ENCODE data around the gene NEURL3. TPM values are rescaled to one million over a fixed set of nuclear protein-coding genes. Genes with fewer than 3 reads are reported as not detected.

Gene NEURL3
- total and polyA plus RNA-seq, 2 donors (not counting 3 experiments of a cell fraction or from before 2014, with no cell fraction given): not detected

- Histone ChIP-seq H4K20me1 (replicated peaks; ENCODE audit: control insufficient read depth, extremely low read depth, insufficient read depth, low read length) (no peaks in the 10 kb centered on the region), H2AFZ (ENCODE audit: low read depth, low read length) (no peak overlapping the region), H3K79me2 (ENCODE audit: control insufficient read depth, insufficient read depth, low read length) (peaks cover 8% of the 10 kb centered on the region), H3K27me3 (ENCODE audit: control insufficient read depth in 2 of 2, insufficient read depth in 2 of 2, low read length in 2 of 2) (no peaks in the 10 kb centered on the region), H3K4me2 (ENCODE audit: insufficient read depth, low read length) (no peak overlapping the region), H3K4me1 (ENCODE audit: control insufficient read depth, extremely low read depth, insufficient read depth, low read length) (no peaks in the 10 kb centered on the region), H3K36me3 (ENCODE audit: control insufficient read depth in 2 of 2, extremely low read depth in 1 of 2, insufficient read depth in 2 of 2, low read length in 2 of 2) (peaks cover 5 to 46% of the 10 kb centered on the region in 2 experiments), H3K27ac (ENCODE audit: insufficient read depth, low read depth, low read length) (no peak overlapping the region), H3K9me3 (replicated peaks; ENCODE audit: control insufficient read depth, insufficient read depth, low read length) (no peaks in the 10 kb centered on the region), H3K9ac (replicated peaks; ENCODE audit: extremely low read depth, insufficient read depth, low read length) (no peak overlapping the region), H3K4me3 (replicated peaks in 1 of 3; ENCODE audit: insufficient read depth in 1 of 3, low read depth in 1 of 3, low read length in 3 of 3) (no peak overlapping the region), H3K9me1 (replicated peaks; ENCODE audit: control insufficient read depth, extremely low read depth, insufficient read depth, low read length) (no peaks in the 10 kb centered on the region)
- FAIRE-seq: no peak
- no TSS peak for BruUV-seq (replicated peaks)
- CTCF ChIA-PET: interaction anchor here (1.3 to 11.6 kb wide), 3 partner anchors 8 to 19 kb away, joined by 5 to 130 read pairs (median 5); partner anchors contain the start of gene ARID5A
- dilution Hi-C loops (cut with MboI; ENCODE audit: extremely low pct_ligation_motif_present, low sequenced_read_pairs) (no loop called here), intact Hi-C loops (cut with micrococcal nuclease) (no loop called here)
- TF ChIP-seq GATA2 (IDR thresholded peaks at IDR 0.05; ENCODE audit: insufficient read depth, insufficient read length, low read depth, low read length) (no peak), EZH2 (IDR thresholded peaks at IDR 0.05; ENCODE audit: borderline replicate concordance, low read depth, low read length, severe bottlenecking) (no peak), JUN (IDR thresholded peaks at IDR 0.05; ENCODE audit: borderline replicate concordance, insufficient read depth, insufficient read length, low read depth) (no peak)
- POLR2A ChIA-PET: no interaction called here
- DNase-seq (ENCODE audit: low read depth, low spot score): no peak
Observed at GRCh38 chr2:96547203-96547641, 42.1 kb upstream of the NEURL3 start.

- Histone ChIP-seq H3K9me1 (replicated peaks; ENCODE audit: control insufficient read depth, extremely low read depth, insufficient read depth, low read length) (no peaks in the 10 kb centered on the region), H3K27ac (ENCODE audit: insufficient read depth, low read depth, low read length) (no peak overlapping the region), H3K27me3 (ENCODE audit: control insufficient read depth in 2 of 2, insufficient read depth in 2 of 2, low read length in 2 of 2) (no peaks in the 10 kb centered on the region), H3K4me2 (ENCODE audit: insufficient read depth, low read length) (no peak overlapping the region), H3K9ac (replicated peaks; ENCODE audit: extremely low read depth, insufficient read depth, low read length) (no peak overlapping the region), H3K4me1 (ENCODE audit: control insufficient read depth, extremely low read depth, insufficient read depth, low read length) (no peaks in the 10 kb centered on the region), H3K4me3 (replicated peaks in 1 of 3; ENCODE audit: insufficient read depth in 1 of 3, low read depth in 1 of 3, low read length in 3 of 3) (no peak overlapping the region), H2AFZ (ENCODE audit: low read depth, low read length) (no peak overlapping the region), H3K79me2 (ENCODE audit: control insufficient read depth, insufficient read depth, low read length) (peaks cover 8% of the 10 kb centered on the region), H3K36me3 (ENCODE audit: control insufficient read depth in 2 of 2, extremely low read depth in 1 of 2, insufficient read depth in 2 of 2, low read length in 2 of 2) (peaks cover 5 to 44% of the 10 kb centered on the region in 2 experiments), H3K9me3 (replicated peaks; ENCODE audit: control insufficient read depth, insufficient read depth, low read length) (no peaks in the 10 kb centered on the region), H4K20me1 (replicated peaks; ENCODE audit: control insufficient read depth, extremely low read depth, insufficient read depth, low read length) (no peaks in the 10 kb centered on the region)
- BruUV-seq (replicated peaks): no TSS peak
- intact Hi-C loops (cut with micrococcal nuclease): no loop called here
- TF ChIP-seq EZH2 (IDR thresholded peaks at IDR 0.05; ENCODE audit: borderline replicate concordance, low read depth, low read length, severe bottlenecking) (no peak), FOS (IDR thresholded peaks at IDR 0.05; ENCODE audit: borderline replicate concordance, insufficient read depth, low read length) (no peak), MYC (IDR thresholded peaks at IDR 0.05; ENCODE audit: low read depth, low read length) (no peak), JUN (IDR thresholded peaks at IDR 0.05; ENCODE audit: borderline replicate concordance, insufficient read depth, insufficient read length, low read depth) (no peak), POLR2AphosphoS5 (IDR thresholded peaks at IDR 0.05; ENCODE audit: insufficient read depth, low read depth, low read length) (no peak), CTCF (IDR thresholded peaks at IDR 0.05; ENCODE audit: extremely low read depth in 1 of 2, insufficient read depth in 1 of 2, low read depth in 1 of 2, low read length in 2 of 2) (no peak), GATA2 (IDR thresholded peaks at IDR 0.05; ENCODE audit: insufficient read depth, insufficient read length, low read depth, low read length) (no peak), MAX (IDR thresholded peaks at IDR 0.05; ENCODE audit: insufficient read depth, insufficient read length) (no peak), POLR2A (IDR thresholded peaks at IDR 0.05; ENCODE audit: low read depth, low read length) (no peak)
- POLR2A ChIA-PET: no interaction called here
- dilution Hi-C loops (cut with MboI; ENCODE audit: extremely low pct_ligation_motif_present, low sequenced_read_pairs): no loop called here
- no peak for DNase-seq (ENCODE audit: low read depth, low spot score)
- FAIRE-seq: no peak
- CTCF ChIA-PET: interaction anchor here (11.6 kb wide), 1 partner anchor 8 kb away, joined by 130 read pairs; the partner anchor contains the start of gene ARID5A
Observed at GRCh38 chr2:96546797-96547196, 41.6 kb upstream of the NEURL3 start.

All from endothelial cell of umbilical vein (primary cell).